ENCODE measurements around the gene KCNAB1. TPM values are rescaled to one million over a fixed set of nuclear protein-coding genes. Genes with fewer than 3 reads are reported as not detected.

Gene KCNAB1
- total RNA-seq, 2 donors from 2014 or later: 0.07 to 0.74 TPM

DNA sequence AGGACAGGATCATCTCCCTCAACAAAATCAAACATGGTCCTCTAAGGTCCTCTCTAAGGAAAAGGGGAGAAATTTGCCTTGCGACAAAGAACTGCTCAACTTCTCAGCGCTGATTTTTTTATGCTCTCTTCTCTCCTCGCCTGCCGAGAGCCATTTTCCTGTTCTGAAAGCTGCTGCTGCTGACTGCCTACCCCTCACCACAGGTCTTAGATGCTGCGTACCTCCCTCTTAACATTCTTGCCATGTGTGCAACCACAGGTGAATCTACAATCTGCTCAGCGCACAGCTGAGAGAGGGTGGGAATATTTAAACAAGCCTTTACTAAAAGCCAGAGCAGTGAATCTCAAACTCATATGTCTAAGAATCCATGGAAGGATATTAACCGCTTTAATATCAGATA, 223.8 kb downstream of the KCNAB1 start:
- TF ChIP-seq, protein P1, sequence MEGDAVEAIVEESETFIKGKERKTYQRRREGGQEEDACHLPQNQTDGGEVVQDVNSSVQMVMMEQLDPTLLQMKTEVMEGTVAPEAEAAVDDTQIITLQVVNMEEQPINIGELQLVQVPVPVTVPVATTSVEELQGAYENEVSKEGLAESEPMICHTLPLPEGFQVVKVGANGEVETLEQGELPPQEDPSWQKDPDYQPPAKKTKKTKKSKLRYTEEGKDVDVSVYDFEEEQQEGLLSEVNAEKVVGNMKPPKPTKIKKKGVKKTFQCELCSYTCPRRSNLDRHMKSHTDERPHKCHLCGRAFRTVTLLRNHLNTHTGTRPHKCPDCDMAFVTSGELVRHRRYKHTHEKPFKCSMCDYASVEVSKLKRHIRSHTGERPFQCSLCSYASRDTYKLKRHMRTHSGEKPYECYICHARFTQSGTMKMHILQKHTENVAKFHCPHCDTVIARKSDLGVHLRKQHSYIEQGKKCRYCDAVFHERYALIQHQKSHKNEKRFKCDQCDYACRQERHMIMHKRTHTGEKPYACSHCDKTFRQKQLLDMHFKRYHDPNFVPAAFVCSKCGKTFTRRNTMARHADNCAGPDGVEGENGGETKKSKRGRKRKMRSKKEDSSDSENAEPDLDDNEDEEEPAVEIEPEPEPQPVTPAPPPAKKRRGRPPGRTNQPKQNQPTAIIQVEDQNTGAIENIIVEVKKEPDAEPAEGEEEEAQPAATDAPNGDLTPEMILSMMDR (IDR thresholded peaks at IDR 0.05): no peak
- Histone ChIP-seq H3K4me3 (no peak overlapping the region), H3K9ac (ENCODE audit: low read depth in 2 of 2, low read length in 2 of 2) (no peak overlapping the region), H3K4me1 (no peaks in the 10 kb centered on the region), H3K9me3 (no peaks in the 10 kb centered on the region), H3K27ac (no peak overlapping the region), H3K36me3 (no peaks in the 10 kb centered on the region), H3K27me3 (no peaks in the 10 kb centered on the region)
- intact Hi-C loops (cut with DNase I): no loop called here
- no peak for DNase-seq

- Histone ChIP-seq H3K9me3 (no peaks in the 10 kb centered on the region), H3K27ac (no peak overlapping the region), H3K27me3 (no peaks in the 10 kb centered on the region), H3K4me3 (no peak overlapping the region), H3K36me3 (no peaks in the 10 kb centered on the region), H3K4me1 (no peaks in the 10 kb centered on the region), H3K9ac (ENCODE audit: low read depth in 2 of 2, low read length in 2 of 2) (no peak overlapping the region)
- DNase-seq: no peak
- intact Hi-C loops (cut with DNase I): no loop called here
- TF ChIP-seq, protein P1 (IDR thresholded peaks at IDR 0.05): no peak
These were observed 228.7 kb downstream of the KCNAB1 start for GRCh38 chr3:156349111-156349510.

DNA sequence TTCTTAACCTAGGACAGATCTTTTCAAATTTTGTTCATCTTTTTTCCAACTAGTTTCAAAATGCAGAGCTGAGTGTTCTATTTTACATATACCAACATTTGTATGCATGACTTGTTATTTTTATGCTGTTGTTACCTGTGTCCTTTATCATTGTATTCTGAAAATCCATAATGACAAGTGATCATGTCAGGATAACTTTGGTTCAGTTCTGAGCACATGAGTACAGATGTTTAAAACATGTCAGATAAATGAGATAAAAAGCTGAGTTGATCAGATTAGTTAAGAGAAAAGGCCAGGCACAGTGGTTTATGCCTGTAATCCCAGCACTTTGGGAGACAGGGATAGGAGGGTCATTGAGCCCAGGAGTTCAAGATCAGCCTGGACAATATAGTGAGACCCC, 229.6 kb downstream of the KCNAB1 start:
- no peak overlapping the region for H3K27ac ChIP-seq
- no peak for DNase-seq
- H3K4me3 ChIP-seq: no peak overlapping the region
- H3K36me3 ChIP-seq: no peaks in the 10 kb centered on the region
- H3K9ac ChIP-seq (ENCODE audit: low read depth in 2 of 2, low read length in 2 of 2): no peak overlapping the region
- H3K4me1 ChIP-seq: no peaks in the 10 kb centered on the region
- H3K27me3 ChIP-seq: no peaks in the 10 kb centered on the region
- intact Hi-C loops (cut with DNase I): no loop called here
- TF ChIP-seq, protein P1 (IDR thresholded peaks at IDR 0.05): no peak
- H3K9me3 ChIP-seq: no peaks in the 10 kb centered on the region

- H3K36me3 ChIP-seq: no peaks in the 10 kb centered on the region
- no peaks in the 10 kb centered on the region for H3K9me3 ChIP-seq
- TF ChIP-seq, protein P1 (IDR thresholded peaks at IDR 0.05): no peak
- intact Hi-C loops (cut with DNase I): no loop called here
- no peak overlapping the region for H3K4me3 ChIP-seq
- no peak for DNase-seq
- H3K9ac ChIP-seq (ENCODE audit: low read depth in 2 of 2, low read length in 2 of 2): no peak overlapping the region
- no peaks in the 10 kb centered on the region for H3K27me3 ChIP-seq
- no peak overlapping the region for H3K27ac ChIP-seq
- no peaks in the 10 kb centered on the region for H3K4me1 ChIP-seq
These were observed 230.4 kb downstream of the KCNAB1 start for GRCh38 chr3:156350781-156351180.

DNA sequence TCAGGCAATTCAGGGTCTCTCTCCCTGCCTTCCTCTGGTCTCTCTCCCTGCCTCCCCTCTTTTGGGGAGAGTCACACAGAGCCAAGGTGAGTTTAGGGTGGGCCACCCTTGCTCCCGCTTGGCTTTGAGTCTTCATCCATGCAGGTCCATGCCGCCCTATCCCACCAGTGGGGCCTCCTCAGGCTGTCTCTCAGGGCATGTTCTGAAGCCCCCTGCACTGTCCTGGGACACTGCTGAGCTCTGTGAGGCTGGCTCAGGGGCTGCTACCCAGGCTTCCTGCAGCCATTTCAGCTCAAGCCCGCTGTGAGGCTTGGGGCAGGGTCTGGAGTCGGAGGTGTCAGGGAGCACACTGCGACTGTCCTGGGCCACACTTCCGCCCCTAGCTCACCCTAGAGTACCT, 231.4 kb downstream of the KCNAB1 start:
- Histone ChIP-seq H3K27ac (no peak overlapping the region), H3K27me3 (no peaks in the 10 kb centered on the region), H3K9ac (ENCODE audit: low read depth in 2 of 2, low read length in 2 of 2) (no peak overlapping the region), H3K36me3 (no peaks in the 10 kb centered on the region), H3K4me1 (no peaks in the 10 kb centered on the region), H3K4me3 (no peak overlapping the region), H3K9me3 (no peaks in the 10 kb centered on the region)
- intact Hi-C loops (cut with DNase I): no loop called here
- DNase-seq: no peak
- TF ChIP-seq, protein P1 (IDR thresholded peaks at IDR 0.05): no peak

DNA sequence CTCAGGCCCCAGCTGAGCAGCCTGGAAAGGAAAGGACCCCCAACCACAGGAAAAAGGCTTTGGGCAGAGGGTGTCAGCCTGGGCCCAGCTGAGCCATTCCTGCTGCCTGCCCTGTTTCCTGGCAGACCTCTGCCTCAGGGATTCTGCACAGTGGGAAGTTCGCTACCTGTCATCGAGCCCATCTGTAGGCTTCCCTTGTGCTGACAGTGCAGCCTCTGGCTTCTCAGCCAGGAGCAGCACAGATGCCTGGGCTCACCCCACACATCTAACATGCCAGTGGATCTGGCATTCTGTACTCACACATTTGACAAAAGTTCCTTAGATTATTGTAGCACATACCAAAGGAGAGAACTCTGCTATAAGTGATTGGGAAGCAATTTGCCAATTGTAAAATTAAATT, 232.3 kb downstream of the KCNAB1 start:
- TF ChIP-seq, protein P1 (IDR thresholded peaks at IDR 0.05): no peak
- no peaks in the 10 kb centered on the region for H3K27me3 ChIP-seq
- no peak overlapping the region for H3K27ac ChIP-seq

More for the DNA sequence above, 232.3 kb downstream of the KCNAB1 start:
- no peaks in the 10 kb centered on the region for H3K36me3 ChIP-seq
- intact Hi-C loops (cut with DNase I): no loop called here
- H3K9me3 ChIP-seq: no peaks in the 10 kb centered on the region
- no peak overlapping the region for H3K4me3 ChIP-seq
- no peaks in the 10 kb centered on the region for H3K4me1 ChIP-seq
- H3K9ac ChIP-seq (ENCODE audit: low read depth in 2 of 2, low read length in 2 of 2): no peak overlapping the region
- no peak for DNase-seq

Measured in colonic mucosa (tissue), 4 donors.